T-helper 2 cell treated with Interferon-gamma antibody and Interleukin-4, amounts not matched to agents 5 μg/mL and 100 μg/mL, for 36 hours (primary cell): Measurements from ENCODE around the gene PBX1.
"Not testable (repeated sequence)": the region's sequence is repeated elsewhere in the genome, so short reads cannot be mapped to it uniquely, and the experiment has no call there.

ENCODE experiments used
- DNase-seq: peaks from one replicate; pipeline ENCODE4 v3.0.0; 2021; ENCODE audit warnings: low spot score
- H3K27ac Mint-ChIP-seq: one replicate; pipeline ENCODE4 v1.8.0; 2021; ENCODE audit warnings: mild to moderate bottlenecking, mixed read lengths
- H3K27me3 Mint-ChIP-seq: one replicate; pipeline ENCODE4 v1.8.0; 2021; ENCODE audit warnings: low read depth, mixed read lengths
- H3K36me3 Mint-ChIP-seq: one replicate; pipeline ENCODE4 v1.8.0; 2021; ENCODE audit warnings: low read depth, mixed read lengths
- H3K4me1 Mint-ChIP-seq: one replicate; pipeline ENCODE4 v1.8.0; 2021; ENCODE audit warnings: low read depth, mixed read lengths
- H3K4me3 Mint-ChIP-seq: one replicate; pipeline ENCODE4 v1.8.0; 2022; ENCODE audit warnings: mild to moderate bottlenecking, moderate library complexity, mixed read lengths
- H3K9me3 Mint-ChIP-seq: one replicate; pipeline ENCODE4 v1.8.0; 2021; ENCODE audit warnings: mixed read lengths

Gene PBX1

DNA sequence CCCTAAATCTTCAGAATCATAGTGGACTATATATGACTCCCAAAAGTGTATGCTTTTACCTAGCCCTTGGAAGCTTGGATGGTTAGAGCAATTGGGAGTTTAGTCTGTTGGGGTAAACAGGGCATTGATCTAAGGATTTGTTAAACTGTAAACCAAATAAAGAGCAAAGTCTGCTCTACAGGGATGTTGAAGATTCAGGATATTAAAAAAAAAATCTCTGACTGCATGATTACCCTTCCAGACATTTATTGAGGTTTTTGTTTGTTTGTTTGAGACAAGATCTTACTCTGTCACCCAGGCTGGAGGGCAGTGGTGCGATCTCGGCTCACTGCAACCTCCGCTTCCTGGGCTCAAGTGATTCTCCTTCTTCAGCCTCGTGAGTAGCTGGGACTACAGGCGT lies 31.6 kb downstream of the PBX1 start:
- H3K4me3 Mint-ChIP-seq = no peak overlapping the region
- H3K36me3 Mint-ChIP-seq = no peaks in the 10 kb centered on the region
- H3K9me3 Mint-ChIP-seq = no peaks in the 10 kb centered on the region
- no peak for DNase-seq
- no peaks in the 10 kb centered on the region for H3K4me1 Mint-ChIP-seq
- H3K27ac Mint-ChIP-seq = no peak overlapping the region
- no peaks in the 10 kb centered on the region for H3K27me3 Mint-ChIP-seq

GRCh38 chr1:164591858-164592257 lies 32.9 kb downstream of the PBX1 start:
- Mint-ChIP-seq H3K27ac (no peak overlapping the region), H3K4me1 (no peaks in the 10 kb centered on the region), H3K9me3 (no peaks in the 10 kb centered on the region), H3K36me3 (no peaks in the 10 kb centered on the region), H3K4me3 (no peak overlapping the region), H3K27me3 (no peaks in the 10 kb centered on the region)
- DNase-seq = no peak

- Mint-ChIP-seq H3K4me3 (no peak overlapping the region), H3K36me3 (no peaks in the 10 kb centered on the region), H3K9me3 (no peaks in the 10 kb centered on the region), H3K4me1 (no peaks in the 10 kb centered on the region), H3K27ac (no peak overlapping the region), H3K27me3 (no peaks in the 10 kb centered on the region)
- DNase-seq = no peak
These were observed 33.6 kb downstream of the PBX1 start for GRCh38 chr1:164592634-164593033.

DNA sequence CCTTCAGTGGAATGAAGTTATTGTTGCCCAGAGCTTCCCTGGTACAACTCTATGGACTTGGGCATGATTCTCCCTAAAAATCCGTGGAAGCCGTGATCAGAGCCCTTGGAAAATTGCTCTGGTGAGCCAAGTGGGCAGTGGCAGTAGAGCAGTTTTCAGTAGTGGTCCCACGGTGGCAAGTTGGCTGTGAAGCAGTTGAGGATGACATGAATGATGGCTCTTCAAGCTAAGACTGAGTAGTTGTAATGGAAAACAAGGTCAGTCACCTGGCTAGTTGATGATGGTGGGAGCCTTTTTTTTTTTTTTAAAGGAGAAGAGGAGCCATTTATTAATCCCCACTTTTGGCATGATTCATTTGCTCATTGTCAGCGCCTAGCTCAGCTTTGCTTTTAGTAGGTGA lies 36.2 kb downstream of the PBX1 start:
- Mint-ChIP-seq H3K27ac (no peak overlapping the region), H3K27me3 (no peaks in the 10 kb centered on the region), H3K4me3 (no peak overlapping the region), H3K36me3 (no peaks in the 10 kb centered on the region), H3K4me1 (no peaks in the 10 kb centered on the region), H3K9me3 (no peaks in the 10 kb centered on the region)
- no peak for DNase-seq

GRCh38 chr1:164596172-164596571 lies 37.2 kb downstream of the PBX1 start:
- no peak for DNase-seq
- Mint-ChIP-seq H3K27ac (no peak overlapping the region), H3K36me3 (no peaks in the 10 kb centered on the region), H3K4me1 (no peaks in the 10 kb centered on the region), H3K9me3 (no peaks in the 10 kb centered on the region), H3K27me3 (no peaks in the 10 kb centered on the region), H3K4me3 (no peak overlapping the region)

- H3K27me3 Mint-ChIP-seq = no peaks in the 10 kb centered on the region
- DNase-seq = no peak
- H3K27ac Mint-ChIP-seq = no peak overlapping the region
- H3K36me3 Mint-ChIP-seq = no peaks in the 10 kb centered on the region
- no peak overlapping the region for H3K4me3 Mint-ChIP-seq
- H3K4me1 Mint-ChIP-seq = no peaks in the 10 kb centered on the region
- H3K9me3 Mint-ChIP-seq = no peaks in the 10 kb centered on the region
These were observed 39.7 kb downstream of the PBX1 start for GRCh38 chr1:164598719-164599118.

- Mint-ChIP-seq H3K9me3 (no peaks in the 10 kb centered on the region), H3K27ac (no peak overlapping the region), H3K27me3 (no peaks in the 10 kb centered on the region), H3K36me3 (no peaks in the 10 kb centered on the region), H3K4me1 (no peaks in the 10 kb centered on the region), H3K4me3 (no peak overlapping the region)
- DNase-seq = no peak
These were observed 40.3 kb downstream of the PBX1 start for GRCh38 chr1:164599272-164599671.

DNA sequence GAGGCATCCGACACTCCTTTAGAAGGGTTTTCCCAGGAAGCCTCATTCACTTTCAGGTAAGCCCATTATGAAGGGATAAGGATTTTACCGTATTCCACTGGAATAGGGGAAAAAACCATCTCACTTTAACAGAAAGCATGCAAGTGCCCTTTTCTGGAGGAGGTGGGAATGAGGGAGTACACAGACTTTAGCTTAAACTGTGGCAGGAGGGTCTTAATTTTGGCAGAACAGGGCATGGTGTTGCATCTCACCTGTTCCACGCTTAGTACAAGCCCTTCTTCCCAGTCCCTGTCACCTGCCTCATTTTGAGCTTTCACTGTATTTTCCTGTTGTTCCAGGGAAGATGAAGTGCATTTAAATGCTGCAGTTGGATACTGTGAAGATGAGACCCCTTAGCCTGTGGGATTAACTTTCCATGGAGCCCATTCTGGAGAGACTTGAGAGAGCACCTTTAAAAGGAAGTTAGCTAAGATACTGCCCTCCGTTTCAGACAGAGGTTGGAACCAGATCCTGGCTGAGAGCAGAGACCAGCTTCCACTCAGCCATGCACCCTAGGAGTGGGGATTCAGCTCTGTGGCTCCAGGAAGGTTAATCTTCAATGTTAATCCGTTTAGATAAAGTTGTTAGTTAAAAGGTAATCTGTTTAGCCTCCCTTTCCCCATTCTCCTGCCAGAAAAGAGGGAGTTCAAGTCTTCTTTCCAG lies 42.6 kb downstream of the PBX1 start:
- H3K27me3 Mint-ChIP-seq = no peaks in the 10 kb centered on the region
- H3K27ac Mint-ChIP-seq = no peak overlapping the region
- DNase-seq = no peak
- H3K36me3 Mint-ChIP-seq = no peaks in the 10 kb centered on the region
- no peaks in the 10 kb centered on the region for H3K4me1 Mint-ChIP-seq
- no peaks in the 10 kb centered on the region for H3K9me3 Mint-ChIP-seq
- H3K4me3 Mint-ChIP-seq = no peak overlapping the region

- Mint-ChIP-seq H3K4me1 (no peaks in the 10 kb centered on the region), H3K27me3 (no peaks in the 10 kb centered on the region), H3K36me3 (no peaks in the 10 kb centered on the region), H3K27ac (no peak overlapping the region), H3K4me3 (no peak overlapping the region), H3K9me3 (no peaks in the 10 kb centered on the region)
- DNase-seq = no peak
These were observed 43.1 kb downstream of the PBX1 start for GRCh38 chr1:164602101-164602422.

DNA sequence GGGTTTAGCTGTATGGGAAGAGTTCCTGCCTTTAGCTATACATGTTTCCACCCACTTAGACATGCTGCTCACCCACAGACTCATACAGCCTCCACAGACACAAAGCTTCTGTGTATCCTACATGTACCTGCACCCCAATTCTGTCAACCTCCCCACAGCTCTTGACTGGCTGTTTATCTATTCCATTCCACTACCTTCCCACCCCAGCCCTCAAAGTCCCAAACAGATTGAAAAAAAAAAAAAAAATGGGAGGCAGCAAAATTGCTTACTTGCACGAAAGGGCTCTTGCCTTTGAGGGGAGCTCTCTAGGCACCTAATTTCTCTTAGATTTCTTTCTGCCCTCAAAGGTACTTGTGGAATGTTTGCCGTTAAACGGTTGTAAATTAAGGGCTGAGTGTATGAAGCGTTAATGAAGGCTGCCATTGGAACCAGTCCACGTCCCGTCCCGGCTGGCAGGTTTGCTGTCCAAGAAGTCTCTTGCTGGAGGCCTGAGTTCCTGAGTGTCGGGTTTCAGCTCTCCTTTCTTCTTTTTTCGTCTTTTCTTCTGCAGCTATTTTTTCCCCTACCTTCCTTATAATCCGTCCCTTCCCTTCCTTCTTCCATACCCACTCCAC lies 43.6 kb downstream of the PBX1 start:
- Mint-ChIP-seq H3K4me3 (no peak overlapping the region), H3K27me3 (no peaks in the 10 kb centered on the region), H3K36me3 (no peaks in the 10 kb centered on the region), H3K9me3 (no peaks in the 10 kb centered on the region), H3K4me1 (no peaks in the 10 kb centered on the region), H3K27ac (no peak overlapping the region)
- no peak for DNase-seq

GRCh38 chr1:164603805-164604204 lies 44.8 kb downstream of the PBX1 start:
- not testable (repeated sequence) for H3K36me3 Mint-ChIP-seq, H3K27ac Mint-ChIP-seq, DNase-seq, H3K9me3 Mint-ChIP-seq, H3K4me1 Mint-ChIP-seq, H3K4me3 Mint-ChIP-seq, H3K27me3 Mint-ChIP-seq

DNA sequence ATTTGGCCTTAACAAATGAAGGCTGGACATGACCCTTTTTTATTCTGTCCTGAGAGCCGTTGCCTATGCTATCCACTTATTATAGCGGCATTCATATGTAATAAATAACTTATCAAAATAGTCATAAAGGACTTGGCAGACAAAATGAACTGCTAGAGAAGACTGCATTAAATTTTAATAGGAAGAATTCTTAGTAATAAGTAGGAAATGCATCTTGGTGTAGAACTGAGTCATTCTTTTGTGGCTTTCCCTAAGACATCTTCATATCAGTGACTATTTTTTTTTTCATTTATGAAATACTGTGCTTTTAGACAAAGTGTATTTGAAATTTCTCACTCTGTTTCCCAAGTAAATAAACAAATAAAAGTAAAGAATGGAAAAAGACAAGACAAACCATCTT lies 45.6 kb downstream of the PBX1 start:
- Mint-ChIP-seq H3K36me3 (no peaks in the 10 kb centered on the region), H3K9me3 (no peaks in the 10 kb centered on the region), H3K4me1 (no peaks in the 10 kb centered on the region), H3K4me3 (no peak overlapping the region), H3K27ac (no peak overlapping the region), H3K27me3 (no peaks in the 10 kb centered on the region)
- no peak for DNase-seq

DNA sequence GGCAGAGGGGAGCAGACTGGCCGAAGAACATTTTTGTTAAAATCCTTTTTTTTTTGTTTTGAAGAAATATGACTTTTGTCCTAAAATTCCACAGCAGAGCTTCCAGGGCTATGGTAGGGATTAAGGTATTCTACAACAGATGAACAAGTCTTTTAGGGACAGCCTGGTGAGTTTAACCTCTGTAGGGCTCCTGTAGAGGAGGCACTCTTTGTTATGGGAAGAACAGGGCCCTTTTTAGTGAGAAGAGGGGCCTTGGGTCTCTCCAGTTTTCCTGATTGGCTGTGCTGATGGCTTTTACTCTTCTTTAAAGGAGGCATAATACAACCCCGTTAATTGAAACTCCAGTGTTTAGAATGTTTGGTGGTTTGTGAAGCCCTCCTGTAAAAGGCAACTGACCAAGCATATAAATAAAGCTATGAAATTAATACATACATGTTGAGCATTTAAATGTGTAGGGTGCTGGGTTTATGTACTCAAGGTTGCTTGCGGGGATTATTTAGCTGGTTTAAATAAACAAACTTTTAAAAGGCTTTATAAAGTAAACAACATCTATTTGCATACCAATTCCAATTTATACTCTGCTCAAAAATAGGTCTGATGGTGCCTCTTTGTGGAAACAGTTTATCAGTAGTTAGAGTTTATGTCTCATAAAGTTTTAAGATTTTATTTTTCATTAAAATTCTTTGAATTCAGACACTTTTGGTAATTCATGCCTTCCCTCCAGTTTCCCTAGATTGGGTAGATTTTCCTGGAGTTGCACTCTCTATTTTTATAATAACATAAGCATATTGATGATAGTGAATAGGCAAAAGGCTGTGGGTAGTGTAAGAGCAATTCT lies 46.5 kb downstream of the PBX1 start:
- no peaks in the 10 kb centered on the region for H3K9me3 Mint-ChIP-seq
- DNase-seq = no peak
- no peaks in the 10 kb centered on the region for H3K4me1 Mint-ChIP-seq

DNA sequence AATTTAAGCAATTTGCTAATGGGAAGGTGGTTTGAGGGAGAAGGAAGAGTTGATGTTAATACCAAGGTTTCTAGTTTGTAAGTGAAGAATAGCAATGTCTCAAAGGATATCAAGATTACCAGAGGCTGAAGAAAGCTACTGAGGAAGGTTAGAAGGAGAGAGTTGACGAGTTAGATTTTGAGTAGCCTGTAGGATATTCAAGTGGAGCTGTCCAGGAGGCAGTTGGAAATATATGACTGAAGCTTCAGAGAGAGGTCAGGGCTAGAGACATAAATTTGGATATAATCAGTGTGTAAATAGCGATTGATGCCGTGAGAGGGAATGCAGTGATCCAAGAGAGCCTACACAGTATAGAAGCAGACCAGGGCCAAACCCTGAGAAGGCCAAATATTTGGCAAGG lies 48.4 kb downstream of the PBX1 start:
- no peaks in the 10 kb centered on the region for H3K27me3 Mint-ChIP-seq
- H3K27ac Mint-ChIP-seq = no peak overlapping the region
- no peaks in the 10 kb centered on the region for H3K36me3 Mint-ChIP-seq
- H3K9me3 Mint-ChIP-seq = no peaks in the 10 kb centered on the region
- H3K4me1 Mint-ChIP-seq = no peaks in the 10 kb centered on the region
- no peak for DNase-seq
- H3K4me3 Mint-ChIP-seq = no peak overlapping the region

More for the DNA sequence above, 46.5 kb downstream of the PBX1 start:
- Mint-ChIP-seq H3K27ac (no peak overlapping the region), H3K36me3 (no peaks in the 10 kb centered on the region), H3K27me3 (no peaks in the 10 kb centered on the region), H3K4me3 (no peak overlapping the region)
